GM12865 (cell line): ENCODE measurements around the gene NOP10.

Experiments
- DNase-seq: peaks from one replicate; pipeline ENCODE4 v3.0.0; 2010; ENCODE audit warnings: low read depth
- H3K4me3 ChIP-seq: 2 replicates; pipeline ENCODE4 v1.5.1; 2011; ENCODE audit warnings: mild to moderate bottlenecking, low read depth, low read length, control low read depth
- CTCF ChIP-seq: IDR thresholded peaks from 2 replicates; pipeline ENCODE4 v1.5.1; 2011; ENCODE audit warnings: low read length, control low read depth, low read depth, inconsistent platforms; ENCODE audit not compliant: insufficient read depth; ENCODE audit errors: missing control alignments

The NOP10 gene

GRCh38 chr15:34335176-34336032 is 7.5 kb downstream of the NOP10 start:
- H3K4me3 ChIP-seq = peak overlapping the region; percentile 70
- peak; percentile 60 for DNase-seq

GRCh38 chr15:34334672-34335071 is 8.3 kb downstream of the NOP10 start:
- TF ChIP-seq CTCF = no peak
- DNase-seq = no peak
- H3K4me3 ChIP-seq = peak overlapping the region; percentile 70

More at GRCh38 chr15:34335176-34336032, 7.5 kb downstream of the NOP10 start:
- TF ChIP-seq CTCF = no peak

DNA sequence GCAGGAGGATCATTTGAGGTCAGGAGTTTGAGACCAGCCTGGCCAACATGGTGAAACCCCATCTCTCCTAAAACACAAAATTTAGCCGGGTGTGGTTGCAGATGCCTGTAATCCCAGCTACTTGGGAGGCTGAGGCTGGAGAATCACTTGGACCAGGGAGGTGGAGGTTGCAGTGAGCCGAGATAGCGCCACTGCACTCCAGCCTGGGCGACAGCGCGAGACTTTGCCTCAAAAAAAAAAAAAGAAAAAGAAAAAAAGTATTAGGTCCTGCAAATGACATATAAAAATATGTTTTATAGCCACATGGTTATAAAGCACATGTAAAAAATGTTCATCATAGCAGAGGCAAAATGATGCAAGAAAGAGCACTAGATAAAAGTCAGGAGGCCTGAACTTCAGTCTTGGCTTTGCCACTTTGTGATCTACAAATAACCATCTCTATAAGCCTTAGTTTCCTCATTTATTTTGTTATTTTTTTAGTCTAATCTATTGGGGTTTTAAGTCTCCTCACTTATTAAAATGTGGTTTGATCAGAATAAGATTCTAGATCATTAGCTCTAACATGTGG is 10.3 kb downstream of the NOP10 start:
- no peak for TF ChIP-seq CTCF
- DNase-seq = no peak
- peak overlapping the region; percentile 70 for H3K4me3 ChIP-seq

GRCh38 chr15:34331809-34332208 is 11.1 kb downstream of the NOP10 start:
- peak; percentile 53 for DNase-seq
- H3K4me3 ChIP-seq = peak overlapping the region; percentile 24; the same call in 1 of the 2 replicates
- TF ChIP-seq CTCF = no peak

- no peak for TF ChIP-seq CTCF
- no peak for DNase-seq
- no peak overlapping the region for H3K4me3 ChIP-seq
Observed at GRCh38 chr15:34330279-34330678, 12.7 kb downstream of the NOP10 start.

DNA sequence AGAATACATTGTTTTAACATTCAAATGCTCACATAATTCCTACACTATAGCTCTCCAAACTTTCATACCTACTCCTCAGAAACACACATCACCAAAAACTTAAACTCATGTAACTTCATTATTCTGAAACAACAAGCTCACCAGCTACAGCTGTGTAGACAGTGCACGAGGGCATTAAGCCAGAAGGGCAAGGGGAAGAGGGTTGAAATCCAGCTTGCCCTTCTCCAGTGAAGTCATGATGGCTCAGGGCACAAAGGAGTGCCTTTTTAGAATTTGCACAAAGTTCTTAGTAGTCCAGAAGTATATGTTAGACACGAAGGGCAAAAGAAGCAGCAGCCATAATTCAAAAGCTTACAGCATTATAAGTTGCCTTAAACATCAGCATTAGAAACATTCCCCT is 13.9 kb downstream of the NOP10 start:
- peak overlapping the region; percentile 3 for H3K4me3 ChIP-seq
- no peak for DNase-seq
- no peak for TF ChIP-seq CTCF
